HG02884 (cell line): ENCODE data around the gene HES7.

ENCODE experiments used
- ATAC-seq: cut with Tn5 transposase; IDR thresholded peaks from one replicate; pipeline ENCODE4 v1.9.1; 2021; ENCODE audit warnings: mild to moderate bottlenecking, moderate library complexity; ENCODE audit not compliant: unreplicated experiment

HES7 gene

DNA sequence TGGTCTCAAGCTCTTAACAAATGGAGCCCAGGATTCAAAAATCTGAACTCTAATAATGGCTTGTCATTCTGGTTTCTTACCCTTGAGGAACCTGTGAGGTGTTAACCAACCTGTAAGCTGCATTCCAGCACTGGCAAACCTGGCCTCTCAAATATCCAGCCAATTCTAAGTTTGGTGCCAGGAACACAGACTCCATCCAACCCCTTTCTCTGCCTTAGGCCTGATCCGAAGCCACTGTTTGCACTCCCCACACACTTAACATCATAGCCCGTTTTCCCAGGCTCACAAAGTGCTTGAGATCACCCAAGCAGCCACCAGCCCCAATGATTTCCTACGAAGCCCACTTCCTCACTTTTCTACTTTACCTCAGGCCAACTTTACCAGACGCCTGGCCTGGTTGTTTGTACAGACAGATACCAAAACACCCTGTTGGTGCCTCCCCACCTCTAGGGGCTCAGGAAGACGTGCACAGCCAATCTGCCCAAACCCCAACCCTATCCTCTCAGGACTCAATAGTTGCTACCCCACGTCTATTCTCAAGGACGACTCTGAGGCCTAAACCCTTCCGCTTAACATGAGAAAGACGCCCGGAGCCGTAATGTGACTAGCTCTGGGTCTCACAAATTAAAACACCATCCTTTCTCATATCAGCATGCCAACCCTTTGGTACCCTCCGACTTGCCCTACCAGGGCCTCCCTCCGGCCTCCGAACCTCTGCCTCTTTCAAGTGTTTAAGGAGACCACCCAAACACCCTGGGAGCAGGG, 31.5 kb upstream of the HES7 start:
- ATAC-seq = no peak

DNA sequence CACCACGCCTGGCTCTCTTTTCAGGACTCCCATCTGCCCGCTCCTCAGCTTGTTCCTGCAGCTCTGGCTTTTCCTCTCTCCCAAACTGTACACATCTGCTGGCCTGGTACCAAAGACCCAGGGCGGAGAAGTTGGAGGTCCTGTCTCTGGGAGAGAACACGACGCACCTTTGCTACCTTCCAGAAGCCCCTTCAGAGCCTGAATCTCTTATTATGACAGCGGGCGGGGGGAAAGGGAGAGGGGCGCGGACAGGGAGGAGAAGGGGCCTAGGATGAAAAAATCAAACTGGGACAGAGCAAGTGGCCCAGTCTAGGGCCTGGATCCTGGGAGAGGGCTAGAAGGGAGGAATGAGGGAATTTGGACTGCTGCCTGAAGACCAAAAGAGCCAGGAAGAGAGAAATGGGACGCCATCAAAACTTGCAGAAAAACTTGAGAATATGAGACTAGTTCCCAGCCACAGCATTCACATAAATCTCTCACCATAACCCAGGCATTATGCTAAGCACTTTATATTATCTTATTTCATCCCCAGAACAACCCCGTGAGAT, 30.8 kb upstream of the HES7 start:
- no peak for ATAC-seq

GRCh38 chr17:8153957-8154607, 30.2 kb upstream of the HES7 start:
- no peak for ATAC-seq

- no peak for ATAC-seq
Observed at GRCh38 chr17:8153525-8153956, 29.6 kb upstream of the HES7 start.

GRCh38 chr17:8153031-8153451, 29.1 kb upstream of the HES7 start:
- ATAC-seq = no peak

GRCh38 chr17:8152112-8152775, 28.3 kb upstream of the HES7 start, which contains the start of gene PER1:
PER1 (minus strand) TSS chr17:8152404; CDS start chr17:8150706, 1,698 bp downstream.
- ATAC-seq = no peak

DNA sequence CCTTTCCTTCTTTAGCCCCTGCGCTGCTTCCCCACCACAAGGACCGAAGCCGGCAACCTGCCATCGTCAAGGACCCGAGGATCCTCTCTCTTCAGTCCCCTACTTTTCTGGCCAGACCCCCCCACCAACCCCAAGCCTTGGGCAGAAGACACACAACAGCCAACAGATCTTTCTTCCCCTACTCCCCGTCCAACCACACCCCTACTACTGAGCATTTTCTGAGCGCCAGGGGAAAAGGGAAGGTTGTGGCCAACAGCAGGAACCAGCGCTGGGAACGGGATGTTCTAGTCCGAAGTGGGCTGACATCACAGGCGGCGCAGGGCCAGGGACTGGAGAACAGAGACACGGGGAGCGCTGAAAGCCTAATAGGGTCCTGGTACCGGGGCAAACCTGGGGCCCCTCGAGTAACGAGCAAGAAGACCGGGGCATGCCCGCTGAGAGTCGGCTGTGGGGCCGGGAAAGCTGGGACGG, 27.8 kb upstream of the HES7 start:
- no peak for ATAC-seq

DNA sequence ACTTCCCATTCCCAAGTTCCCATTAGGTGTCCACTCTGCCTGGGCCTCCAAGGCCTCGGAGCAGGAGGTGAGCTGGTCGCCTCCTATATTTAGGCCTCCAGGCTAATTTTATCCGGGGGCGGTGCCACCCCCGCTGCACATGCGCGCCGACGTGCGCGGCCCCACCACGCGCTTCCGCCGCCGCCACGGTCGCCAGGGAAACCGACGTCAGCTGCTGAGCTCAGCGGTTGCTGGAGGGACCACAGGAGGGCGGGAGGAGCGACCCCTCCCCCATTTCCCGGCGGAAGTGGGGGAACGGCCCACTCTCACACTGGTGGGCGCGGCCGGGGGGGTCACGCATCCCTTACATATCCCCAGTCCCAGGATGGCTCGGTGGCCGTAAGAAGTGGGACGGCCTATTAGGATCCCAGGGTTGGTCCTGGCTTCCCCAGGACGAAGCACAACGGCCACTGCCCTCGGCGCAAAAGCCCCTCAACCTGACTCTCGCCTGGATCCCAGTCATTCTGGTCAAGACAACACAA, 27.3 kb upstream of the HES7 start:
- ATAC-seq = peak; percentile 43

GRCh38 chr17:8150194-8151119, 26.6 kb upstream of the HES7 start:
- no peak for ATAC-seq

DNA sequence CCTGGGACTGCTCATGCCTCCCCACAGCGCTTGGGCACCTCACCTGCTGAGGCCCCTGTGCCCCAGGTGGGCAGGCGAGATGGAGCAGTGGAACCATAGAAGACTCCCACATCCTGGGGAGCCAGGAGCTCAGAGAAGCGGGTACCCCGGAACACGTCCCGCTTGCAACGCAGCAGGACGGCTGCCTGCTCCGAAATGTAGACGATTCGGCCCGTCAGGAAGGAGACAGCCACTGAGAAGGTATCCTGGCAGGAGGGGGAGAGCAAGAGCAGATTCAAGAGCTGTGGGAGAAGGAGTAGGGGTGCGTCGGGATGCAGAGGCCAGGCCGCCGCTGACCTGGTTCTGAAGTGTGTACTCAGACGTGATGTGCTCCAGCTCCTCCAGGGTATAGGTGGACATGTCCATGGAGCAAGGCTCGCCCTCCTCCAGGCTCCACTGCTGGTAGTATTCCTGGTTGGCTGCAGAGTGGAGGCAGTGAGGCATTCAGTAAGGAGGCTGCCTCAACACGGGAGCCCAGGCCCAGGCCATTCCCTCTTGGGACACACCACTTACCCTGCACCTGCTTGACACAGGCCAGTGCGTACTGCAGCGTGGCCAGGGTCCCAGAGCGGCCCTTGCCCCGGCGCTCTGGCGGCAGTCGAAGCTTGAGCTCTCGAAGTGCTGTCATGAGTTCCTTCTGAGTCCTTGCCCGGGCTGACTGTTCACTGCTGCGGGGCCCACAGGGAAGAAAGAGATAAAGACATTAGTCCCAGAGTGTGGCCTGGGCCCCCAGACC, 25.7 kb upstream of the HES7 start:
- ATAC-seq = no peak

DNA sequence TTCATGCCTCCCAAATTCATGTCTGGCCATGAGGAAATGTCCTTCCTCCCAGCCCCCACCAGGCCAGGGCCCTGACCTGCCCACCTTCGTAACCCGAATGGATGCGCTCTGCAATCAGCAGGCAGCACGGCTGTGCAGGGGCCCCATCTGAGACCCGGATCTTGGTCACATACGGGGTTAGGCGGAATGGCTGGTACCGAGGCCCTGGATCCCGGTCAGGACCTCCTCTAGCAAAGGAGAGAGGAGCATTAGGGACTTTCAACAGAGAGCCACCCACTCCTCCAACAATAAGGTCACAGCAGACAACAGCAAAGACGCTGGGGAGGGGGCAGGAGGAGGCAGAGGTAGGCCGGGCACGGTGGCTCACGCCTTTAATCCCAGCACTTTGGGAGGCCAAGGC, 24.7 kb upstream of the HES7 start:
- no peak for ATAC-seq

GRCh38 chr17:8147805-8148404, 24.0 kb upstream of the HES7 start:
- no peak for ATAC-seq

DNA sequence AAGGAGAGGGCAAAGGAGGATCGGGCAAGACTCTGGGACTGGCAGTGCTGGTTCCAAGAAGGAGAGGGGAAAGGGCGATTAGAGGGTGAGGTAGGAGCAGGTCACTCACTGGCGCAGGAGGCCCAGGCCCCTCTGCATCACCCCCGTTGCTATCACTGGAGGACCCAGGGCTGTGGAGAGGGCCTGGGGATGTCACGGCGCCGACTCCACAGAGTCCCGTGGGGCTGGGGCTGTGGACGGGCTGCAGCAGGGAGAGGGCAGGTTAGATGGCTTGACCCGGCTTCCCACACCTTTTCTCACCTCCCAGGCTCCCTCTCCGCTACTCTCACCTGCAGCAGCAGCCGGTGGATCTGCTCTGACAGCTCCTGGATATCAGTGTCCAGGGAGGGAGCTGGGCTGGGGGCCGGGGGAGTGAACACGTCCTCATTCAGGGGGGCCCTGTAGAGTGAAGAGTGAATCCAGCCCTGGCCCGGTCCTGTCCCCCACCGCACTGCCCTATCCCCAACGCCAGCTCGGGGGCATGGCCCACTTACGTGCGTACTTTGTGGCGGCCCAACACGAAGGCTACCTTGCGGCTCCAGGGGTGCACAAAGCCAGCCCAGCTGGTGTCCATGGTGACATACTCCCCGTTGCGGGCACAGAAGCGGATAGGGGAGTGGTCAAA, 23.4 kb upstream of the HES7 start:
- ATAC-seq = no peak

DNA sequence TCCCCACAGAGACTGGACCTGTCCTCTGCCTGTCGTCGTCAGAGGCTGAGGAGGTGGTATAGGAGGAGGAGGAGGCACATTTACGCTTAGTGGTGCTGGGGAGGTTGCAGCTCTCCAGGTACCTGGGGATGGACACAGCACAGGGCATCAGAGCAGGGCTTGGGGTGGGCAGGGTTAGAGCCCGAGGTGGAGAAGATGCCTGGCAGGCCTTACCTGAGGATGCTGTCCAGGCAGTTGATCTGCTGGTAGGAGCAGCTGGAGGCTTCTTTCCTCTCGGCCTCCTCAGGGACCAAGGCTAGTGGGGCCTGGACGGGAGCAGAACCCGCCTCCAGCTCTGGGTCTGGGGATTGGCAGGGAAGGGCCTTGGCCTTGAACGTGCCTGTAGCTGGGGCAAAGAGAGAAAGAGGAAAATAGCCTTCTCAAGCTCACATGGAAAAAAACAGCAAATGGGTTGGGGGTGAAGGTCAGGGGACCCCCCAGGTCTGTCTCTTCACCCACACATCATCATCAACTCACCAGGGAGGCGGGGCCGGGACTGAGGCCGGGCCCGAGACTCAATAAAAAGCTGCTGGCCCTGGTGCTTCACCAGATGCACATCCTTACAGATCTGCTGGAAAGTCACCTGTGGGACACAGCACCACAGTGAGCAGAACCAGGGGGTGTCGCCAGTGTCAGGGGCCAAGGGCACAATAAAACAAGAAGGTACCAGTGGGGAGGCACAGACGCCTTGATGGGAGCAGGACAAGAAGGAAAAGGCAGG, 22.7 kb upstream of the HES7 start:
- no peak for ATAC-seq

DNA sequence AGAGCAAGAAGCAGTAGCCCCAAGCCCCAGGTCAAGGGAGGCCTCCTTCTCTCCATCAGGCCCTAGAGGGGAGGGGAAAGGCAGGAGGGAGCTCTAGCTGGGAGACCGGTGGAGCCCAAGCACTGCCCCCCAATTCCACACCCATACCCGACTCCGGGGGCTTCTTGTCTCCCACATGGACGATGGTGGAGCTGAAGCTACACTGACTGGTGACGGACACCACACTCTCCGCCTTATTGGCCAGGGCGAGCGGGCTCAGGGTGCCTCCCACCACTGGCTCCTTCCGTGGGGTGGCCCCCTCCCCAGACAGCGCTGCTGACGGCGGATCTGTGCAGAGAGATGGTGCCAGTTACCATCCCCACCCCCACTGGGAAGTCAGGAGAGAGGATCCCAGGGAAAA, 21.9 kb upstream of the HES7 start:
- ATAC-seq = no peak

DNA sequence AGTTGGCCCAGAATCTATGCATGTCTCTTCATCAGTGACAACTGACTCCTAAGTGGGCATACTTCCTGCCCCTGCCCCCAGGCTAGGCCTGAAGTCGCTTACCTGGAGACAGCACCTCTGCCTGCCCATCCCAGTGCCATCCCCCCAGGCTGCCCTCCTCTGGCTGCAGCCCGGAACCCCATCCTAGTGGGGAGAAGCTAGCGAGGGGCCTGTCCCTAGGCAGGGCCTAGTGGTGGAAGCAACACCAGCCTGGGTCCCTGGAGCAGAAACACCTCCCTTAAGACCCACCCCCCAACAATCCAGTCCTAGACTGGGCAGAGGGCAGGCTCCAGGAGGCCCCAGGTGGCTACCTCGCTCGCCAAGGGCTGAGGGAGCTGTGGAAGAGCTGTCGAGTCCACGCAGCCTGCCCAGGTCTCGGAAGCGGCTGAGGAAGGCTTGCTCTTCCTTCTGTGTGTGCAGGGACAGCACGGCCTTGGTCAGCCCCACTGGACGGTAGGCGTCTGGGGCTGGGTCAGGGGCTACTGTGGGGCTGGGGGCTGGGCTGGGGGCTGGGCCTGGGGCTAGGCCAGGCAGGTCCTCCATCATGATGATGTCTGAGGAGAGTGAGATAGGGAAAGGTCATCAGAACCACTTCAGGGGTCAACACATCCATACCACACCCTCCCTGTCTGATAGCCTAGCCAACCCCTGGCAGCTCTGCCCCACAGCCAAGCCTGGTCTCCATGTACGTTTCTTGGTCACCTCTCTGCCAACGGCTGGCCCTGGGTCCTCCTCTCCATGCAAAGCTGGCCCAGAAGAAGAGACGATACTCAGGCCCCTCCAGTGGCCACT, 20.7 kb upstream of the HES7 start:
- no peak for ATAC-seq
